Endothelial cell of umbilical vein (primary cell): Measurements from ENCODE around the gene DCTD.

ENCODE experiments used
- CTCF ChIP-seq, 2 donors: IDR thresholded peaks; 1 replicate in 1 of 2; 2 replicates in 1 of 2; pipeline ENCODE4 v1.5.1; 2011; ENCODE audit warnings: low read length in 2 of 2, mild to moderate bottlenecking in 2 of 2, moderate library complexity in 2 of 2, control low read depth in 1 of 2, inconsistent platforms in 1 of 2, low read depth in 1 of 2; ENCODE audit not compliant: insufficient read depth in 1 of 2; ENCODE audit errors: extremely low read depth in 1 of 2
- POLR2A ChIP-seq: IDR thresholded peaks from 2 replicates; pipeline ENCODE4 v1.6.1; 2012; ENCODE audit warnings: low read depth, mild to moderate bottlenecking, control low read depth, low read length
- TF ChIP-seq, protein P1 (sequence below): IDR thresholded peaks from 2 replicates; pipeline ENCODE4 v1.6.1; 2011; ENCODE audit not compliant: insufficient read depth, insufficient read length

DNA sequence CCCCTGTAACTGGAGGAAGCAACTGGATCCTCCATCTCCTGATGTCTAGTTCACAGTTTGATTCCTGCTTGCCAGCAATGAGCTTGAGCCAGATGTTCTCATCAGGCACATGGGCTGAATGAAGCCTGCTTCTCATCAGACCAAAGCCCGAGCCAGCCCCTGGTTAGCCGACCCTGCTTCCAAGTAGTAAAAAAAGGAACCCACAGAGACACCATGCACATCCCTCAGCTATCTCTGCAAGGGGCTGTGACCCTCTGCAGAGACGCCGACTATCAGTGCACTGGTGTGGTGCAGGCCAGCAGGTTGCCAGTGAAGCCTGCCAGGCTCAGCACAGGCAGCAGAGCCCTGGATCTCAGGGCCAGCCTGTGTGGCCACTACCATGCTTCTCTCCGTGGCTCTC, 2.8 kb downstream of the DCTD start:
- TF ChIP-seq CTCF (IDR thresholded peaks at IDR 0.05; ENCODE audit: extremely low read depth in 1 of 2, insufficient read depth in 1 of 2, low read depth in 1 of 2, low read length in 2 of 2) = no peak
- TF ChIP-seq, protein P1, sequence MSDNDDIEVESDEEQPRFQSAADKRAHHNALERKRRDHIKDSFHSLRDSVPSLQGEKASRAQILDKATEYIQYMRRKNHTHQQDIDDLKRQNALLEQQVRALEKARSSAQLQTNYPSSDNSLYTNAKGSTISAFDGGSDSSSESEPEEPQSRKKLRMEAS = no peak
- no peak for TF ChIP-seq POLR2A
